ENCODE measurements around the gene SCFD2. TPM values are rescaled to one million over a fixed set of nuclear protein-coding genes. Genes with fewer than 3 reads are reported as not detected.

SCFD2 gene
- total and polyA plus RNA-seq, 2 of the 8 experiments (the other 6 are each of a cell fraction or from before 2014, with no cell fraction given), result 6.2 to 10.2 TPM

- H2BK5ac ChIP-seq (ENCODE audit: low read depth, low read length), result no peak overlapping the region
- ChIA-PET POLR2A (ENCODE audit: partially characterized antibody) (no interaction called here), CTCF (ENCODE audit: partially characterized antibody) (no interaction called here)
- no peak overlapping the region for H3K4ac ChIP-seq (replicated peaks; ENCODE audit: insufficient read length, low read depth, low read length)
- H2AFZ ChIP-seq (ENCODE audit: low read length), result no peak overlapping the region
- DNase-seq (ENCODE audit: low read depth in 1 of 2, low spot score in 2 of 2) (no peak), FAIRE-seq (no peak)
- no peak overlapping the region for H3K4me2 ChIP-seq (ENCODE audit: insufficient read depth in 1 of 2, low read depth in 2 of 2, low read length in 2 of 2)
- no peak overlapping the region for H2BK12ac ChIP-seq (ENCODE audit: low read depth, low read length)
- no peak overlapping the region for H2BK20ac ChIP-seq (ENCODE audit: low read length)
- H3K9me3 ChIP-seq (ENCODE audit: insufficient read depth in 2 of 2, low read depth in 1 of 2, low read length in 1 of 2), result peaks cover 3 to 4% of the 10 kb centered on the region in 2 experiments; a peak in 2 of 4 replicates
- H3K79me1 ChIP-seq (ENCODE audit: low read depth, low read length), result no peaks in the 10 kb centered on the region
- no peak overlapping the region for H3K9ac ChIP-seq (replicated peaks in 1 of 4; ENCODE audit: extremely low read depth in 1 of 4, low read depth in 3 of 4, low read length in 3 of 4)
- no peaks in the 10 kb centered on the region for H3K23me2 ChIP-seq (ENCODE audit: low read depth, low read length)
- H3K14ac ChIP-seq (ENCODE audit: insufficient read length), result no peak overlapping the region
- H3K27ac ChIP-seq (ENCODE audit: low read depth, low read length), result no peak overlapping the region
- H4K20me1 ChIP-seq (replicated peaks in 1 of 2; ENCODE audit: control insufficient read depth in 1 of 2, insufficient read depth in 2 of 2, low read length in 2 of 2), result no peaks in the 10 kb centered on the region
- no peak overlapping the region for H2BK15ac ChIP-seq (ENCODE audit: low read length)
- H4K91ac ChIP-seq (replicated peaks; ENCODE audit: insufficient read length, low read length), result no peak overlapping the region
- 89% methylated on average over 4 of the region's 4 CpGs; no CpG with 5 or more reads in 1 of the 2 experiments for WGBS, 2 experiments (ENCODE audit: extremely low coverage in 1 of 2, insufficient coverage in 1 of 2, insufficient read length in 1 of 2, insufficient replicate concordance in 2 of 2, low coverage in 1 of 2, low lambda C conversion rate in 2 of 2, missing lambda C conversion rate in 1 of 2)
- H2BK120ac ChIP-seq (replicated peaks; ENCODE audit: low read depth, low read length), result no peak overlapping the region
- H3K23ac ChIP-seq (ENCODE audit: insufficient read length), result no peak overlapping the region
- H3K4me3 ChIP-seq (ENCODE audit: extremely low read depth in 1 of 4, insufficient read depth in 2 of 4, low read depth in 3 of 4, low read length in 4 of 4), result no peak overlapping the region
- no peaks in the 10 kb centered on the region for H3K79me2 ChIP-seq (ENCODE audit: control insufficient read depth in 1 of 2, insufficient read depth in 2 of 2, low read length in 2 of 2)
- H4K8ac ChIP-seq (ENCODE audit: extremely low read depth, insufficient read depth, low read length), result no peak overlapping the region
- no peaks in the 10 kb centered on the region for H3K27me3 ChIP-seq (replicated peaks in 1 of 4; ENCODE audit: control insufficient read depth in 3 of 4, extremely low read depth in 1 of 4, insufficient read depth in 3 of 4, low read length in 3 of 4)
- no peak overlapping the region for H3K56ac ChIP-seq (replicated peaks; ENCODE audit: insufficient read length, low read depth, low read length)
- no peaks in the 10 kb centered on the region; a peak in 1 of 8 replicates for H3K36me3 ChIP-seq (ENCODE audit: control insufficient read depth in 2 of 4, insufficient read depth in 4 of 4, low read length in 3 of 4)
- no peak overlapping the region for H3K18ac ChIP-seq (ENCODE audit: extremely low read depth, low read length)
- H2AK5ac ChIP-seq (ENCODE audit: low read depth, low read length), result no peak overlapping the region
- no peaks in the 10 kb centered on the region for H3K4me1 ChIP-seq (replicated peaks in 1 of 4; ENCODE audit: control insufficient read depth in 3 of 4, insufficient read depth in 4 of 4, low read length in 3 of 4)
- H4K5ac ChIP-seq (ENCODE audit: insufficient read length, low read depth, low read length), result no peak overlapping the region
- TF ChIP-seq SP2 (IDR thresholded peaks at IDR 0.05; ENCODE audit: low read length) (no peak), JUN (IDR thresholded peaks at IDR 0.05; ENCODE audit: low read depth, low read length) (no peak)
These were observed 401.2 kb downstream of the SCFD2 start for GRCh38 chr4:52964561-52965101.

All from H1 (cell line).